SK-N-SH treated with all-trans-retinoic acid at 6 μM for 48 hours (cell line): ENCODE results near the gene RNF213.

Source experiments
- ATAC-seq: fragments of 200-7000 bp; cut with Tn5 transposase; 3 replicates; pipeline ENCODE4 v1.9.1; 2020; ENCODE audit warnings: mild to moderate bottlenecking, moderate library complexity
- BACH2 ChIP-seq: fragments of 250-450 bp; sonication (Bioruptor Pico); IDR thresholded peaks from 2 replicates; pipeline ENCODE4 v1.9.0; 2021; ENCODE audit warnings: mild to moderate bottlenecking, borderline replicate concordance
- CREB5 ChIP-seq: fragments of 250-450 bp; sonication (Bioruptor Pico); IDR thresholded peaks from 2 replicates; pipeline ENCODE4 v1.5.1; 2020; ENCODE audit warnings: low read depth, mild to moderate bottlenecking, moderate library complexity
- CSDC2 ChIP-seq: fragments of 250-450 bp; sonication (Bioruptor Pico); IDR thresholded peaks from 2 replicates; pipeline ENCODE4 v1.5.0; 2020; ENCODE audit warnings: mild to moderate bottlenecking, moderate library complexity
- CSRNP3 ChIP-seq: fragments of 250-450 bp; sonication (Bioruptor Pico); IDR thresholded peaks from 2 replicates; pipeline ENCODE4 v1.5.1; 2021; ENCODE audit warnings: mild to moderate bottlenecking, moderate library complexity
- ESRRG ChIP-seq: fragments of 250-450 bp; sonication (Bioruptor Pico); IDR thresholded peaks from 2 replicates; pipeline ENCODE4 v1.6.1; 2021; ENCODE audit warnings: mild to moderate bottlenecking
- GLIS3 ChIP-seq: fragments of 250-450 bp; sonication (Bioruptor Pico); IDR thresholded peaks from 2 replicates; pipeline ENCODE4 v1.5.0; 2020; ENCODE audit warnings: mild to moderate bottlenecking, moderate library complexity
- ISL1 ChIP-seq: fragments of 250-450 bp; sonication (Bioruptor Pico); IDR thresholded peaks from 2 replicates; pipeline ENCODE4 v2.1.2; 2022; ENCODE audit warnings: mild to moderate bottlenecking, moderate library complexity
- PATZ1 ChIP-seq: fragments of 250-450 bp; sonication (Bioruptor Pico); IDR thresholded peaks from 2 replicates; pipeline ENCODE4 v1.8.0; 2020; ENCODE audit warnings: mild to moderate bottlenecking, moderate library complexity, borderline replicate concordance
- POU6F1 ChIP-seq: fragments of 250-450 bp; sonication (Bioruptor Pico); IDR thresholded peaks from 2 replicates; pipeline ENCODE4 v1.8.0; 2021; ENCODE audit warnings: low read depth, mild to moderate bottlenecking, moderate library complexity, borderline replicate concordance
- PPARA ChIP-seq: fragments of 250-450 bp; sonication (Bioruptor Pico); IDR thresholded peaks from 2 replicates; pipeline ENCODE4 v1.5.0; 2020; ENCODE audit warnings: mild to moderate bottlenecking, borderline replicate concordance
- RARB ChIP-seq: fragments of 250-450 bp; sonication (Bioruptor Pico); IDR thresholded peaks from 2 replicates; pipeline ENCODE4 v1.8.0; 2021; ENCODE audit warnings: mild to moderate bottlenecking, moderate library complexity
- SNAI2 ChIP-seq: fragments of 250-450 bp; sonication (Bioruptor Pico); IDR thresholded peaks from 2 replicates; pipeline ENCODE4 v1.5.0; 2020; ENCODE audit warnings: mild to moderate bottlenecking, moderate library complexity
- TCF4 ChIP-seq: fragments of 250-450 bp; sonication (Bioruptor Pico); IDR thresholded peaks from 2 replicates; pipeline ENCODE4 v1.8.0; 2021; ENCODE audit warnings: mild to moderate bottlenecking, moderate library complexity, borderline replicate concordance
- TOX ChIP-seq: fragments of 250-450 bp; sonication (Bioruptor Pico); IDR thresholded peaks from 2 replicates; pipeline ENCODE4 v1.8.0; 2021; ENCODE audit warnings: mild to moderate bottlenecking, moderate library complexity, borderline replicate concordance
- ZC3H10 ChIP-seq: fragments of 250-450 bp; sonication (Bioruptor Pico); IDR thresholded peaks from 2 replicates; pipeline ENCODE4 v1.5.1; 2021; ENCODE audit warnings: mild to moderate bottlenecking, moderate library complexity
- ZFP3 ChIP-seq: fragments of 250-450 bp; sonication (Bioruptor Pico); IDR thresholded peaks from 2 replicates; pipeline ENCODE4 v1.5.0; 2020; ENCODE audit warnings: mild to moderate bottlenecking, moderate library complexity
- ZFP30 ChIP-seq: fragments of 450-650 bp; formaldehyde crosslinking; IDR thresholded peaks from 2 replicates; pipeline ENCODE4 v1.5.0; 2022; ENCODE audit warnings: mild to moderate bottlenecking, moderate library complexity
- ZNF565 ChIP-seq: fragments of 450-650 bp; formaldehyde crosslinking; conservative IDR thresholded peaks from 2 replicates; pipeline ENCODE4 v1.5.0; 2020; ENCODE audit warnings: low read depth, mild to moderate bottlenecking, moderate library complexity
- ZNF70 ChIP-seq: fragments of 450-650 bp; formaldehyde crosslinking; IDR thresholded peaks from 2 replicates; pipeline ENCODE4 v1.5.0; 2020; ENCODE audit warnings: mild to moderate bottlenecking, moderate library complexity
- ZNF8 ChIP-seq: fragments of 450-650 bp; formaldehyde crosslinking; IDR thresholded peaks from 2 replicates; pipeline ENCODE4 v1.5.0; 2020; ENCODE audit warnings: mild to moderate bottlenecking, moderate library complexity
- TF ChIP-seq, protein P1 (sequence below): fragments of 250-450 bp; sonication (Bioruptor Pico); IDR thresholded peaks from 2 replicates; pipeline ENCODE4 v1.5.0; 2020; ENCODE audit warnings: mild to moderate bottlenecking, moderate library complexity

RNF213 gene

DNA sequence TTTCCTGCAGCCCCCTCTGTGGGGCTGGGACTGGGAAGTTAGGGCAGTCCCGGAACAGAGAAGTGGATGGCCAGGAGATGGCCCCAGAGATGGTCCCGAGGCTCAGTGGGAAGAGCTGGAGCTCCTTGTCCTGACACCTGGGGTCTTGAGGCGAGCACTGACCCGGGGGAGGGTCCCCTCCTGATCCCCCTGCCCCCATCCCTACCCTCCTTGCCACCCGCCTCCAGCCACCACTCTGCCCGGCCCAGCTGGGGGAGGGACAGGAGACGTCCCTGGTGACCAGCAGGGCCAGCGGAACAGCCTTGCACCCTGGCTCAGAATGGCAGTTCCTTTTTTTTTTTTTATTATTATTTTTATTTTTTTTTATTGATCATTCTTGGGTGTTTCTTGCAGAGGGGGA is 13.9 kb upstream of the RNF213 start:
- ATAC-seq: no peak
- TF ChIP-seq SNAI2 (CRISPR knock-in tag) (no peak), ZC3H10 (CRISPR knock-in tag) (no peak), PATZ1 (CRISPR knock-in tag) (no peak), ZFP30 (CRISPR knock-in tag) (no peak), CSRNP3 (no peak), CSDC2 (no peak)
- TF ChIP-seq, protein P1, sequence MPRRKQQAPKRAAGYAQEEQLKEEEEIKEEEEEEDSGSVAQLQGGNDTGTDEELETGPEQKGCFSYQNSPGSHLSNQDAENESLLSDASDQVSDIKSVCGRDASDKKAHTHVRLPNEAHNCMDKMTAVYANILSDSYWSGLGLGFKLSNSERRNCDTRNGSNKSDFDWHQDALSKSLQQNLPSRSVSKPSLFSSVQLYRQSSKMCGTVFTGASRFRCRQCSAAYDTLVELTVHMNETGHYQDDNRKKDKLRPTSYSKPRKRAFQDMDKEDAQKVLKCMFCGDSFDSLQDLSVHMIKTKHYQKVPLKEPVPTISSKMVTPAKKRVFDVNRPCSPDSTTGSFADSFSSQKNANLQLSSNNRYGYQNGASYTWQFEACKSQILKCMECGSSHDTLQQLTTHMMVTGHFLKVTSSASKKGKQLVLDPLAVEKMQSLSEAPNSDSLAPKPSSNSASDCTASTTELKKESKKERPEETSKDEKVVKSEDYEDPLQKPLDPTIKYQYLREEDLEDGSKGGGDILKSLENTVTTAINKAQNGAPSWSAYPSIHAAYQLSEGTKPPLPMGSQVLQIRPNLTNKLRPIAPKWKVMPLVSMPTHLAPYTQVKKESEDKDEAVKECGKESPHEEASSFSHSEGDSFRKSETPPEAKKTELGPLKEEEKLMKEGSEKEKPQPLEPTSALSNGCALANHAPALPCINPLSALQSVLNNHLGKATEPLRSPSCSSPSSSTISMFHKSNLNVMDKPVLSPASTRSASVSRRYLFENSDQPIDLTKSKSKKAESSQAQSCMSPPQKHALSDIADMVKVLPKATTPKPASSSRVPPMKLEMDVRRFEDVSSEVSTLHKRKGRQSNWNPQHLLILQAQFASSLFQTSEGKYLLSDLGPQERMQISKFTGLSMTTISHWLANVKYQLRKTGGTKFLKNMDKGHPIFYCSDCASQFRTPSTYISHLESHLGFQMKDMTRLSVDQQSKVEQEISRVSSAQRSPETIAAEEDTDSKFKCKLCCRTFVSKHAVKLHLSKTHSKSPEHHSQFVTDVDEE (CRISPR knock-in tag): no peak

DNA sequence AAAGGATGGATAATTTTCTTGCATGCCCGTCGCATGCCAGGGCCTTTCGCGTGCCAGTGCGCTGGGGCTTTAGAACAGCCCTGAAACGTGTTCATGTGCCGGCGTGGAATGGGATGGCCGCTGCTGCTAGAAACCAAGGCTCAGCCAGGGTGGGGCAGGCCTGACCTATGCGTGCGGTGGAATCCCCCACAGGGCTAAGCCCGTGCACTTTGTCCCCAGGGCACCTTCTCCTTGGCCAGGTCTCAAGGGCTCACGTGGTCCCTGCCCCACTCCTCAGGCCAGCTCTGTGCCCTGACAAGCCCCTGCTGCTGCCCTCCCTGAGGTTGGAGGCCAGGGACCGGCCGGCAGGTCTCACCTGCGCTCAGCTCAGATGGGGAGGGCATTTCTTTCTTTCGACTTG is 13.1 kb upstream of the RNF213 start:
- no peak for TF ChIP-seq GLIS3
- TF ChIP-seq TOX: no peak
- TF ChIP-seq RARB (CRISPR knock-in tag): no peak
- no peak for TF ChIP-seq CSDC2
- TF ChIP-seq ZFP30 (CRISPR knock-in tag): no peak
- no peak for TF ChIP-seq ZNF70 (CRISPR knock-in tag)
- TF ChIP-seq TCF4 (CRISPR knock-in tag): no peak
- no peak for TF ChIP-seq ESRRG (CRISPR knock-in tag)
- TF ChIP-seq PATZ1 (CRISPR knock-in tag): no peak
- TF ChIP-seq PPARA (CRISPR knock-in tag): no peak
- no peak for TF ChIP-seq ZNF8 (CRISPR knock-in tag)
- TF ChIP-seq ZNF565: no peak
- no peak for TF ChIP-seq CREB5
- no peak for TF ChIP-seq ZFP3 (CRISPR knock-in tag)
- no peak for TF ChIP-seq BACH2 (CRISPR knock-in tag)
- TF ChIP-seq, protein P1 (CRISPR knock-in tag): no peak
- no peak for TF ChIP-seq POU6F1 (CRISPR knock-in tag)
- TF ChIP-seq ISL1: no peak
- ATAC-seq: no peak
